Panc1 (cell line): ENCODE measurements around the gene TNFSF4. TPM values are rescaled to one million over a fixed set of nuclear protein-coding genes. Genes with fewer than 3 reads are reported as not detected.

Experiments used
- ATAC-seq: fragments of 200-7000 bp; cut with Tn5 transposase; 2 replicates; pipeline ENCODE4 v1.9.1; 2020; ENCODE audit warnings: mild to moderate bottlenecking, moderate library complexity
- BruUV-seq: library from RNA; stranded (reverse); fragments of 400-500 nt; replicated peaks from 2 replicates; lab custom pipeline; 2021; lab: Mats Ljungman, UMichigan
- CTCF ChIA-PET: fragments of 300-600 bp; sonication (Branson Sonifier 250); formaldehyde crosslinking; loops from one replicate; lab custom pipeline; 2022; ENCODE audit warnings: antibody characterized with exemption; lab: Charles Lee
- POLR2A ChIA-PET: fragments of 300-600 bp; sonication (Branson Sonifier 250); formaldehyde crosslinking; loops from one replicate; lab custom pipeline; 2022; ENCODE audit warnings: antibody characterized with exemption; lab: Charles Lee
- DNase-seq: peaks from one replicate; pipeline ENCODE4 v3.0.0-alpha.2; 2010; ENCODE audit warnings: low read depth, low spot score
- H3K27ac ChIP-seq: 2 replicates; pipeline ENCODE4 v1.5.1; 2011; ENCODE audit warnings: mild to moderate bottlenecking, low read length, inconsistent platforms
- H3K27me3 ChIP-seq: fragments of 200-500 bp; sonication (Bioruptor generic); 2 replicates; pipeline ENCODE4 v1.6.0; 2014; ENCODE audit warnings: low read length, inconsistent platforms; ENCODE audit not compliant: control insufficient read depth, insufficient read depth
- H3K36me3 ChIP-seq: fragments of 200-500 bp; sonication (Bioruptor generic); 2 replicates; pipeline ENCODE4 v1.5.1; 2014; ENCODE audit warnings: inconsistent platforms, mild to moderate bottlenecking, low read length, moderate library complexity; ENCODE audit not compliant: control insufficient read depth, insufficient read depth
- H3K4me1 ChIP-seq: 2 replicates; pipeline ENCODE4 v1.5.1; 2011; ENCODE audit warnings: inconsistent platforms, mild to moderate bottlenecking, low read length, moderate library complexity; ENCODE audit not compliant: control insufficient read depth, insufficient read depth
- H3K4me3 ChIP-seq, 2 experiments: 2 replicates each; pipeline ENCODE4 v1.5.1; 2011 to 2012; ENCODE audit warnings: low read depth in 2 of 2, low read length in 2 of 2, mild to moderate bottlenecking in 2 of 2, inconsistent platforms in 1 of 2, moderate library complexity in 1 of 2
- H3K9me3 ChIP-seq: fragments of 200-500 bp; sonication (Bioruptor generic); 2 replicates; pipeline ENCODE4 v1.5.1; 2014; ENCODE audit warnings: low read depth, mild to moderate bottlenecking, inconsistent platforms, low read length, moderate library complexity; ENCODE audit not compliant: control insufficient read depth, insufficient read depth
- POLR2AphosphoS5 ChIP-seq: IDR thresholded peaks from 2 replicates; pipeline ENCODE4 v1.6.1; 2012; ENCODE audit warnings: mild to moderate bottlenecking, low read depth, low read length, moderate library complexity
- REST ChIP-seq, 2 experiments: IDR thresholded peaks; 2 replicates each; pipeline ENCODE4 v1.6.1; 2011 to 2012; ENCODE audit warnings: low read depth in 2 of 2, control low read depth in 1 of 2, low read length in 1 of 2, mild to moderate bottlenecking in 1 of 2, moderate library complexity in 1 of 2; ENCODE audit not compliant: insufficient read depth in 1 of 2
- SIN3A ChIP-seq: IDR thresholded peaks from 2 replicates; pipeline ENCODE4 v1.6.1; 2012; ENCODE audit warnings: low read depth, mild to moderate bottlenecking, low read length, moderate library complexity, borderline replicate concordance; ENCODE audit not compliant: insufficient read depth
- TCF7L2 ChIP-seq: IDR thresholded peaks from 2 replicates; pipeline ENCODE4 v1.6.1; 2011; ENCODE audit warnings: mild to moderate bottlenecking, low read depth, low read length, inconsistent platforms
- in situ Hi-C: cut with HindIII; loops from 2 replicates; pipeline ENCODE4 v1.10.0; 2016; ENCODE audit warnings: low sequenced_read_pairs, low pct_unique_long_range_greater_than_20kb
- intact Hi-C: fragments of 100-400 bp; cut with micrococcal nuclease; formaldehyde crosslinking; loops from one replicate; pipeline ENCODE4 v1.10.0; 2022; ENCODE audit not compliant: unreplicated experiment
- total RNA-seq: library from RNA; stranded (reverse); gene quantifications from one replicate; pipeline ENCODE4 v1.2.1, GENCODE V29; 2021; ENCODE audit not compliant: unreplicated experiment
- TF ChIP-seq, protein P1 (sequence below): fragments of 450-650 bp; IDR thresholded peaks from 2 replicates; pipeline ENCODE4 v1.5.1; 2017; ENCODE audit warnings: mild to moderate bottlenecking

TNFSF4 gene
- total RNA-seq, 1 experiment from 2014 or later, result 0.13 TPM

DNA sequence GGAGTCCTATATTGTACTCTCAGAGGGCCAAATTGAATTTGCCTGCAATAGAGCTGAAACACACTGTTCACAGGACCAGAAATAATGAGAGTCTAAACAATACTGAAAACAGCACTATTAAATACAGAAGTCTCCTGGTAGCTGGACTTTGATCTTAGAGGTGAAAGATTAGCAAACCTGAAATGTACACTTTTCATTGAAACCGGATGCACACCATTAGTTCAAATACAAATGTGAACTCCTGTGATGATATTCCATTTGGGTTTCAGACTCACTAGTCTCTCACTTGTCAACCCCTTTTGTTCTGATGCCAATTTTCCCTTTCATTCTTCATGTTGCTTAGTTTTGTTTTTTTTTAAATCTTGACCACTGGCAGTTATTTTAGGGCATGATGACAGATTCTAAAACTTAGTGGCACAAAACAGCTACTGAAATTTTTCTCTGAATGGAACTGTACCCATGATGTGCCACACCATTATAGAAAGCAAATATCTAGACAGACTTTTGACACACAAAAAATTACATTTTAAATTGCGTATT, 5.9 kb upstream of the TNFSF4 start:
- Histone ChIP-seq H3K27ac (no peak overlapping the region), H3K4me3 (no peak overlapping the region), H3K27me3 (no peaks in the 10 kb centered on the region), H3K9me3 (no peaks in the 10 kb centered on the region), H3K4me1 (no peaks in the 10 kb centered on the region), H3K36me3 (no peaks in the 10 kb centered on the region)
- BruUV-seq, result no TSS peak
- intact Hi-C loops, result no loop called here
- ATAC-seq (no peak), DNase-seq (no peak)
- in situ Hi-C loops, result no loop called here
- ChIA-PET POLR2A (no interaction called here), CTCF (no interaction called here)
- TF ChIP-seq, protein P1, sequence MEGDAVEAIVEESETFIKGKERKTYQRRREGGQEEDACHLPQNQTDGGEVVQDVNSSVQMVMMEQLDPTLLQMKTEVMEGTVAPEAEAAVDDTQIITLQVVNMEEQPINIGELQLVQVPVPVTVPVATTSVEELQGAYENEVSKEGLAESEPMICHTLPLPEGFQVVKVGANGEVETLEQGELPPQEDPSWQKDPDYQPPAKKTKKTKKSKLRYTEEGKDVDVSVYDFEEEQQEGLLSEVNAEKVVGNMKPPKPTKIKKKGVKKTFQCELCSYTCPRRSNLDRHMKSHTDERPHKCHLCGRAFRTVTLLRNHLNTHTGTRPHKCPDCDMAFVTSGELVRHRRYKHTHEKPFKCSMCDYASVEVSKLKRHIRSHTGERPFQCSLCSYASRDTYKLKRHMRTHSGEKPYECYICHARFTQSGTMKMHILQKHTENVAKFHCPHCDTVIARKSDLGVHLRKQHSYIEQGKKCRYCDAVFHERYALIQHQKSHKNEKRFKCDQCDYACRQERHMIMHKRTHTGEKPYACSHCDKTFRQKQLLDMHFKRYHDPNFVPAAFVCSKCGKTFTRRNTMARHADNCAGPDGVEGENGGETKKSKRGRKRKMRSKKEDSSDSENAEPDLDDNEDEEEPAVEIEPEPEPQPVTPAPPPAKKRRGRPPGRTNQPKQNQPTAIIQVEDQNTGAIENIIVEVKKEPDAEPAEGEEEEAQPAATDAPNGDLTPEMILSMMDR, result no peak
- no peak for TF ChIP-seq POLR2AphosphoS5
- TF ChIP-seq TCF7L2, result no peak
- no peak for TF ChIP-seq SIN3A
- TF ChIP-seq REST (IDR thresholded peaks at IDR 0.05; ENCODE audit: insufficient read depth in 1 of 2, low read depth in 2 of 2, low read length in 1 of 2), result no peak

- in situ Hi-C loops (no loop called here), intact Hi-C loops (no loop called here)
- Histone ChIP-seq H3K36me3 (no peaks in the 10 kb centered on the region), H3K4me3 (no peak overlapping the region), H3K4me1 (no peaks in the 10 kb centered on the region), H3K9me3 (no peaks in the 10 kb centered on the region), H3K27me3 (no peaks in the 10 kb centered on the region), H3K27ac (no peak overlapping the region)
- DNase-seq (no peak), ATAC-seq (no peak)
- BruUV-seq, result no TSS peak
- TF ChIP-seq POLR2AphosphoS5 (no peak), TCF7L2 (no peak), SIN3A (no peak), REST (IDR thresholded peaks at IDR 0.05; ENCODE audit: insufficient read depth in 1 of 2, low read depth in 2 of 2, low read length in 1 of 2) (no peak)
- TF ChIP-seq, protein P1, result no peak
- POLR2A ChIA-PET, result no interaction called here
- CTCF ChIA-PET, result no interaction called here
Measured at GRCh38 chr1:173210716-173211231, 3.6 kb upstream of the TNFSF4 start.
